GM21526 (cell line): ENCODE measurements around the gene MAP1LC3C.
"Not testable (repeated sequence)": the region's sequence is repeated elsewhere in the genome, so short reads cannot be mapped to it uniquely, and the experiment has no call there.

ENCODE experiments used
- ATAC-seq: cut with Tn5 transposase; IDR thresholded peaks from one replicate; pipeline ENCODE4 v1.9.1; 2021; ENCODE audit warnings: moderate library complexity; ENCODE audit not compliant: unreplicated experiment, low FRiP score

MAP1LC3C gene

GRCh38 chr1:241994171-241994570 is 4.7 kb downstream of the MAP1LC3C start:
- no peak for ATAC-seq

DNA sequence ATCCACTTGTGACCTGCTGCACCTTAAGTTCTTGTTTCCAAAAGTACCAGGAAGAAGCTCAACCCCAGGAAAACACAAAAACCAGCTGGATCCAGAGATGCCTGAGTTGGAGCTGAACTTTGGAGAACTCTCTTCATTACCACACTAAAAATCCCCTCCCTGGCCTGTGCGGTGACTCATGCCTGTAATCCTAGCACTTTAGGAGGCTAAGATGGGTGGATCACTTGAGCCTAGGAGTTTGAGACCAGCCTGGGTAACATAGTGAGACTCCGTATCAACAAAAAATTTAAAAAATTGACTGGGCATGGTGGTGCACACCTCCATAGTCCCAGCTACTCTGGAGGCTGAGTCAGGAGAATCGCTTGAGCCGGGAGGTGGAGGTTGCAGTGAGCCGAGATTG is 6.2 kb downstream of the MAP1LC3C start:
- no peak for ATAC-seq

- ATAC-seq = no peak
Observed at GRCh38 chr1:241990040-241990439, 8.9 kb downstream of the MAP1LC3C start.

- ATAC-seq = not testable (repeated sequence)
Observed at GRCh38 chr1:241988389-241988930, 10.4 kb downstream of the MAP1LC3C start.

GRCh38 chr1:241985787-241986186 is 13.1 kb downstream of the MAP1LC3C start:
- no peak for ATAC-seq

- ATAC-seq = no peak
Observed at GRCh38 chr1:241979926-241980325, 19.0 kb downstream of the MAP1LC3C start.

DNA sequence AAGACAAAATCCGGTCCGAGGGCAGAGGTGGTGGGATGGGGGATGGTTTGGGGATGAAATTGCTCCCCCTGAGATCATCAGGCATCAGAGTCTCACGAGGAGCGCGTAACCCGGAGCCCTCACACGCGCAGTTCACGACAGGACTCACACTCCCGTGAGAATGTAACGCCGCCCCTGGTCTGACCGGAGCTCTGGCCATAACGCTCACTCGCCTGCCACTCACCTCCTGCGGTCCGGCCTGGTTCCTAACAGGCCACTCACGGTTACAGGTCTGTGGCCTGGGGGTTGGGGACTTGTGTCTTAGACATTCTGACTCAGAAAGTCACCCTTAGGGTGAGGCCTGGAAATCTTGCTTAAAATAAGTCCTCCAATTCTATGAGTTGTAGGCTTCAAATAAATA is 19.8 kb downstream of the MAP1LC3C start:
- ATAC-seq = no peak

- ATAC-seq = no peak
Observed at GRCh38 chr1:241976229-241976628, 22.7 kb downstream of the MAP1LC3C start.

GRCh38 chr1:241972703-241973369 is 26.1 kb downstream of the MAP1LC3C start:
- ATAC-seq = no peak

- ATAC-seq = no peak
Observed at GRCh38 chr1:241968611-241969010, 30.3 kb downstream of the MAP1LC3C start.

DNA sequence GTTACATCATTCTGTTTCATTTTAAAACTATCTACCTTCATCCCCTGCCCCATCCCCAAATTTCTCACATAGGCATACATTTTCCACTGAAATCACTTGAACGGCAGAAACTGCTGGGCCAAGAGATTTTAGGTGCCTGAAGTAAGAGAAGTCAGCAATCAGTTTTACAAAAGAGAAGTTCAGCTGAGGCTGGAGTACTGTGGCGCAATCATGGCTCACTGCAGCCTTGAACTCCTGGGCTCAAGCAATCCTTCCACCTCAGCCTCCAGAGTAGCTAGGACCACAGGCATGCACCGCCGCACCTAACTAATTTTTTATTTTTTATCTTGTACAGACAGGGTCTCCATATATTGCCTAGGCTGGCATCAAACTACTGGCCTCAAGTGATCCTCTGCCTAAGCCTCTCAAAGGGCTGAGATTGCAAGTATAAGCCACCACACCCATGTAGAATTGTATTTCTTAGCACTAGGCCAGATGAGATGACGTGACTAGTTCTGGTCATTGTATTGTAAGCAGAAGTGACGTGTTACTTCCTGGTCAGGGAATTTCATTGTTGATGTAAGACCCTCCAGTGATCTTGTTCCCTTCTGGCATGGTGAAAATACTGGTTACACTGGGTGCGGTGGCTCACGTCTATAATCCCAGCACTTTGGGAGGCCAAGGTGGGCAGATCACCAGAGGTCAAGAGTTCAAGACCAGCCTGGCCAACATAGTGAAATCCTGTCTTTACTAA is 34.2 kb downstream of the MAP1LC3C start:
- ATAC-seq = no peak

DNA sequence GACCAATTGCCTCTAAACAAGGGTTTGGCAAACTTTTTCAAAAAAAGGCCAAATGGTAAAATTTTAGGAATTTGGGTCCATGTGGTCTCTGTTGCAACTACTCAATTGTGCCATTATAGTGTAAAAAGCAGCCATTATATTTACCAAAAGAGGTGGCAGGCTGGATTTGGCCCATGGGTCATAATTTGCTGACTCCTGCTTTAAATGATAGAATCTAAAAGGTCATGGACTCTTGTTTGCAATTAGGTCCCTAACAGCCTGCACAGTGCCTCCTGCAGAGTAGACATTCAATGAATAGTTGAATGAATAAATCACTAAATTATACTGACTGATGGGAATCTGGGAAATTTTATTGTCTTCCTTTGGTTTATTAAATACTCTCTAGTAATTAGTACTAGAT is 35.2 kb downstream of the MAP1LC3C start:
- ATAC-seq = no peak

DNA sequence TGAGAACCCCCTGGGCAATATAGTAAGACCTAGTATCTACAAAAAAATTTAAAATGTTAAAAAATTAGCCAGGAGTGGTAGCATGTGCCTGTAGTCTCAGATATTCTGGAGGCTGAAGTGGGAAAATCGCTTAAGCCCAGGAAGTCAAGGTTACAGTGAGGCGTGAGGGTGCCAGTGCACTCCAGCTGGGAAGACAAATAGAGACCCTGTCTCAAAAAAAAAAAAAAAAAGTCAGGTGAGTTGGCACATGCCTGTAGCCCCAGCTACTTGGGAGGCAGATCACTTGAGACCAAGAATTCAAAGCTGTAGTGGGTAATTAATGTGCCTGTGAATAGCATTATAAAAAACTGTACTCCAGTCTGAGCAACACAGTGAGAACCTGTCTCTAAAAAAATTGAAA is 36.7 kb downstream of the MAP1LC3C start:
- no peak for ATAC-seq

DNA sequence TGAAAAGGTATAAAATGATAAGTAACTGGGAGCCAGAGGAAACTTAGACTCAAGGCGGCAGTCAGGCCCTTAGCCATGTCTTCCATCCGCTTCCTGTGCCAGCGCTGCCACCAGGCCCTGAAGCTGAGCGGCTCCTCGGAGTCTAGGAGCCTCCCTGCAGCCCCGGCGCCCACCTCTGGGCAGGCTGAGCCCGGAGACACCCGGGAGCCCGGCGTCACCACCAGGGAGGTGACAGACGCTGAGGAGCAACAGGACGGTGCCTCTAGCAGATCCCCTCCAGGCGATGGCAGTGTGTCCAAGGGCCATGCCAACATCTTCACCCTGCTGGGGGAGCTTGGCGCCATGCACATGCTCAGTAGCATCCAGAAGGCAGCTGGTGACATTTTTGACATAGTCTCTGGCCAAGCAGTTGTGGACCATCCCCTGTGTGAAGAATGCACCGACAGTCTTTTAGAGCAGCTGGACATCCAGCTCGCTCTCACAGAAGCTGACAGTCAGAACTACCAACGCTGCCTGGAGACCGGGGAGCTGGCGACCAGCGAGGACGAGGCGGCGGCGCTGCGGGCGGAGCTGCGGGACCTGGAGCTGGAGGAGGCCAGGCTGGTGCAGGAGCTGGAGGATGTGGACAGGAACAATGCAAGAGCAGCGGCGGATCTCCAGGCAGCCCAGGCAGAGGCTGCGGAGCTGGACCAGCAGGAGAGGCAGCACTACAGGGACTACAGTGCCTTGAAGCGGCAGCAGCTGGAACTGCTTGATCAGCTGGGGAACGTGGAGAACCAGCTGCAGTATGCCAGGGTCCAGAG is 41.0 kb downstream of the MAP1LC3C start, which contains the start of gene BECN2:
Gene BECN2, plus strand, starts transcription at position 76 of the 803 bp plus-strand sequence. Its CDS starts 0 bp downstream, at position 76.
- ATAC-seq = no peak

GRCh38 chr1:241950390-241950789 is 48.5 kb downstream of the MAP1LC3C start:
- ATAC-seq = no peak

- no peak for ATAC-seq
Observed at GRCh38 chr1:241947354-241947753, 51.5 kb downstream of the MAP1LC3C start.
